Neural progenitor cell (in vitro differentiated cells): ENCODE measurements around the gene ID2. TPM values are rescaled to one million over a fixed set of nuclear protein-coding genes. Genes with fewer than 3 reads are reported as not detected.

Experiments used
- DNase-seq: peaks from one replicate; pipeline ENCODE4 v3.0.0-alpha.2; 2016; ENCODE audit warnings: low spot score
- H2AFZ ChIP-seq: fragments of 200-600 bp; sonication (generic); replicated peaks from 2 replicates; pipeline ENCODE4 v1.6.1; 2016; ENCODE audit warnings: antibody characterized with exemption
- H3F3A ChIP-seq: fragments of 200-600 bp; sonication (generic); 2 replicates; pipeline ENCODE4 v1.6.1; 2016; ENCODE audit warnings: antibody characterized with exemption, low read depth
- H3K27ac ChIP-seq: fragments of 200-600 bp; sonication (generic); 2 replicates; pipeline ENCODE4 v1.5.1; 2016; ENCODE audit warnings: mild to moderate bottlenecking
- H3K27me3 ChIP-seq: fragments of 200-600 bp; sonication (generic); 2 replicates; pipeline ENCODE4 v1.6.1; 2016; ENCODE audit warnings: mild to moderate bottlenecking, moderate library complexity
- H3K36me3 ChIP-seq: fragments of 200-600 bp; sonication (generic); 2 replicates; pipeline ENCODE4 v1.5.1; 2016
- H3K4me1 ChIP-seq: fragments of 200-600 bp; sonication (generic); 2 replicates; pipeline ENCODE4 v1.6.1; 2016; ENCODE audit warnings: mixed run types
- H3K4me2 ChIP-seq: fragments of 200-600 bp; sonication (generic); 2 replicates; pipeline ENCODE4 v1.6.1; 2016
- H3K4me3 ChIP-seq: fragments of 200-600 bp; sonication (generic); 2 replicates; pipeline ENCODE4 v1.5.1; 2016
- H3K79me2 ChIP-seq: fragments of 200-600 bp; sonication (generic); 2 replicates; pipeline ENCODE4 v1.6.1; 2016; ENCODE audit warnings: low read depth
- H3K9ac ChIP-seq: fragments of 200-600 bp; sonication (generic); 2 replicates; pipeline ENCODE4 v1.6.1; 2016
- H3K9me3 ChIP-seq: fragments of 200-600 bp; sonication (generic); 2 replicates; pipeline ENCODE4 v1.5.1; 2016; ENCODE audit warnings: low read depth
- H4K20me1 ChIP-seq: fragments of 200-600 bp; sonication (generic); 2 replicates; pipeline ENCODE4 v1.6.1; 2016; ENCODE audit warnings: low read depth
- H3K27ac Mint-ChIP-seq: 3 replicates; pipeline ENCODE4 v1.8.0; 2021; ENCODE audit warnings: mixed read lengths
- H3K27me3 Mint-ChIP-seq: 2 replicates; pipeline ENCODE4 v1.8.0; 2022; ENCODE audit warnings: low read depth, mild to moderate bottlenecking, inconsistent platforms, moderate library complexity, mixed read lengths; ENCODE audit not compliant: insufficient read depth
- H3K36me3 Mint-ChIP-seq: 3 replicates; pipeline ENCODE4 v1.8.0; 2021; ENCODE audit warnings: mixed read lengths
- H3K4me1 Mint-ChIP-seq: 3 replicates; pipeline ENCODE4 v1.8.0; 2021; ENCODE audit warnings: mixed read lengths
- H3K4me3 Mint-ChIP-seq: 3 replicates; pipeline ENCODE4 v1.8.0; 2021; ENCODE audit warnings: mild to moderate bottlenecking, moderate library complexity, mixed read lengths
- H3K9me3 Mint-ChIP-seq: 3 replicates; pipeline ENCODE4 v1.8.0; 2020; ENCODE audit warnings: mixed read lengths
- CTCF ChIP-seq: fragments of 200-600 bp; sonication (generic); IDR thresholded peaks from 2 replicates; pipeline ENCODE4 v1.5.1; 2017; ENCODE audit warnings: antibody characterized with exemption, mild to moderate bottlenecking
- EZH2 ChIP-seq: fragments of 200-600 bp; sonication (generic); IDR thresholded peaks from 2 replicates; pipeline ENCODE4 v1.6.1; 2017; ENCODE audit warnings: antibody characterized with exemption, mild to moderate bottlenecking, moderate library complexity
- EZH2phosphoT487 ChIP-seq: fragments of 200-600 bp; sonication (generic); IDR thresholded peaks from 2 replicates; pipeline ENCODE4 v1.6.1; 2017; ENCODE audit warnings: antibody characterized with exemption
- total RNA-seq: library from RNA; depleted of rRNA; stranded (reverse); fragments of >200 nt; gene quantifications from 2 replicates; pipeline ENCODE4 v1.2.3, GENCODE V29; 2015; ENCODE audit warnings: low replicate concordance

Gene ID2
- total RNA-seq, 1 donor from 2014 or later: 140 TPM

- peak overlapping the region; percentile 99 for H3K27ac Mint-ChIP-seq
These were observed 4.8 kb upstream of the ID2 start for GRCh38 chr2:8676921-8677645.

GRCh38 chr2:8677646-8678592 is 3.9 kb upstream of the ID2 start:
- peaks cover 20% of the 10 kb centered on the region for H3K36me3 Mint-ChIP-seq
- H3K4me1 Mint-ChIP-seq: peaks cover 43% of the 10 kb centered on the region
- no peak overlapping the region for H2AFZ ChIP-seq

More at GRCh38 chr2:8676921-8677645, 4.8 kb upstream of the ID2 start:
- no peaks in the 10 kb centered on the region for H3K36me3 ChIP-seq
- H3K4me1 ChIP-seq: peaks cover 38% of the 10 kb centered on the region
- H3K27me3 Mint-ChIP-seq: peaks cover 15% of the 10 kb centered on the region
- peak overlapping the region; percentile 26 for H2AFZ ChIP-seq
- peaks cover under 1% of the 10 kb centered on the region for H4K20me1 ChIP-seq
- H3F3A ChIP-seq: peaks cover 49% of the 10 kb centered on the region
- peaks cover 43% of the 10 kb centered on the region for H3K4me1 Mint-ChIP-seq
- peaks cover 2% of the 10 kb centered on the region for H3K79me2 ChIP-seq
- H3K4me3 Mint-ChIP-seq: peak overlapping the region; percentile 88
- peaks cover 23% of the 10 kb centered on the region for H3K27me3 ChIP-seq
- peaks cover 12% of the 10 kb centered on the region for H3K36me3 Mint-ChIP-seq
- H3K4me2 ChIP-seq: peak overlapping the region; percentile 85
- peak overlapping the region; percentile 99 for H3K27ac ChIP-seq
- DNase-seq: peak; percentile 60
- peaks cover 11% of the 10 kb centered on the region for H3K9me3 ChIP-seq
- H3K9me3 Mint-ChIP-seq: peaks cover 27% of the 10 kb centered on the region
- H3K4me3 ChIP-seq: peak overlapping the region; percentile 45
- TF ChIP-seq EZH2phosphoT487 (no peak), CTCF (no peak), EZH2 (no peak)
- no peak overlapping the region for H3K9ac ChIP-seq

More at GRCh38 chr2:8677646-8678592, 3.9 kb upstream of the ID2 start:
- peak; percentile 83 for DNase-seq
- H3K4me1 ChIP-seq: peaks cover 38% of the 10 kb centered on the region
- H3K27me3 ChIP-seq: peaks cover 23% of the 10 kb centered on the region
- Mint-ChIP-seq H3K27ac (peak overlapping the region; percentile 99), H3K9me3 (peaks cover 27% of the 10 kb centered on the region), H3K4me3 (peak overlapping the region; percentile 88), H3K27me3 (peaks cover 14% of the 10 kb centered on the region)
- H3K79me2 ChIP-seq: peaks cover 10% of the 10 kb centered on the region
- peaks cover 9% of the 10 kb centered on the region for H4K20me1 ChIP-seq
- TF ChIP-seq CTCF: no peak
- no peak for TF ChIP-seq EZH2phosphoT487
- no peak for TF ChIP-seq EZH2
- peaks cover 49% of the 10 kb centered on the region for H3F3A ChIP-seq
- H3K9me3 ChIP-seq: peaks cover 11% of the 10 kb centered on the region
- H3K4me3 ChIP-seq: peak overlapping the region; percentile 45
- peak overlapping the region; percentile 47 for H3K9ac ChIP-seq
- H3K27ac ChIP-seq: peak overlapping the region; percentile 99
- no peaks in the 10 kb centered on the region for H3K36me3 ChIP-seq
- H3K4me2 ChIP-seq: peak overlapping the region; percentile 85
